SK-N-SH treated with all-trans-retinoic acid at 6 μM for 48 hours (cell line): Measurements from ENCODE around the gene SLK.

Source experiments
- ATAC-seq: fragments of 200-7000 bp; cut with Tn5 transposase; 3 replicates; pipeline ENCODE4 v1.9.1; 2020; ENCODE audit warnings: mild to moderate bottlenecking, moderate library complexity
- ARNTL ChIP-seq: fragments of 450-650 bp; formaldehyde crosslinking; IDR thresholded peaks from 2 replicates; pipeline ENCODE4 v1.5.0; 2020; ENCODE audit warnings: low read depth, mild to moderate bottlenecking, moderate library complexity, borderline replicate concordance
- BACH2 ChIP-seq: fragments of 250-450 bp; sonication (Bioruptor Pico); IDR thresholded peaks from 2 replicates; pipeline ENCODE4 v1.9.0; 2021; ENCODE audit warnings: mild to moderate bottlenecking, borderline replicate concordance
- CSRNP3 ChIP-seq: fragments of 250-450 bp; sonication (Bioruptor Pico); IDR thresholded peaks from 2 replicates; pipeline ENCODE4 v1.5.1; 2021; ENCODE audit warnings: mild to moderate bottlenecking, moderate library complexity
- GLIS3 ChIP-seq: fragments of 250-450 bp; sonication (Bioruptor Pico); IDR thresholded peaks from 2 replicates; pipeline ENCODE4 v1.5.0; 2020; ENCODE audit warnings: mild to moderate bottlenecking, moderate library complexity
- ISL1 ChIP-seq: fragments of 250-450 bp; sonication (Bioruptor Pico); IDR thresholded peaks from 2 replicates; pipeline ENCODE4 v2.1.2; 2022; ENCODE audit warnings: mild to moderate bottlenecking, moderate library complexity
- OSR1 ChIP-seq: fragments of 250-450 bp; sonication (Bioruptor Pico); IDR thresholded peaks from 2 replicates; pipeline ENCODE4 v1.8.0; 2022; ENCODE audit warnings: moderate library complexity, mild to moderate bottlenecking, inconsistent platforms
- PATZ1 ChIP-seq: fragments of 250-450 bp; sonication (Bioruptor Pico); IDR thresholded peaks from 2 replicates; pipeline ENCODE4 v1.8.0; 2020; ENCODE audit warnings: mild to moderate bottlenecking, moderate library complexity, borderline replicate concordance
- PPARA ChIP-seq: fragments of 250-450 bp; sonication (Bioruptor Pico); IDR thresholded peaks from 2 replicates; pipeline ENCODE4 v1.5.0; 2020; ENCODE audit warnings: mild to moderate bottlenecking, borderline replicate concordance
- RARB ChIP-seq: fragments of 250-450 bp; sonication (Bioruptor Pico); IDR thresholded peaks from 2 replicates; pipeline ENCODE4 v1.8.0; 2021; ENCODE audit warnings: mild to moderate bottlenecking, moderate library complexity
- SNAI2 ChIP-seq: fragments of 250-450 bp; sonication (Bioruptor Pico); IDR thresholded peaks from 2 replicates; pipeline ENCODE4 v1.5.0; 2020; ENCODE audit warnings: mild to moderate bottlenecking, moderate library complexity
- TCF4 ChIP-seq: fragments of 250-450 bp; sonication (Bioruptor Pico); IDR thresholded peaks from 2 replicates; pipeline ENCODE4 v1.8.0; 2021; ENCODE audit warnings: mild to moderate bottlenecking, moderate library complexity, borderline replicate concordance
- TOX ChIP-seq: fragments of 250-450 bp; sonication (Bioruptor Pico); IDR thresholded peaks from 2 replicates; pipeline ENCODE4 v1.8.0; 2021; ENCODE audit warnings: mild to moderate bottlenecking, moderate library complexity, borderline replicate concordance
- ZC3H10 ChIP-seq: fragments of 250-450 bp; sonication (Bioruptor Pico); IDR thresholded peaks from 2 replicates; pipeline ENCODE4 v1.5.1; 2021; ENCODE audit warnings: mild to moderate bottlenecking, moderate library complexity
- ZFP3 ChIP-seq: fragments of 250-450 bp; sonication (Bioruptor Pico); IDR thresholded peaks from 2 replicates; pipeline ENCODE4 v1.5.0; 2020; ENCODE audit warnings: mild to moderate bottlenecking, moderate library complexity
- ZFP30 ChIP-seq: fragments of 450-650 bp; formaldehyde crosslinking; IDR thresholded peaks from 2 replicates; pipeline ENCODE4 v1.5.0; 2022; ENCODE audit warnings: mild to moderate bottlenecking, moderate library complexity
- ZNF565 ChIP-seq: fragments of 450-650 bp; formaldehyde crosslinking; conservative IDR thresholded peaks from 2 replicates; pipeline ENCODE4 v1.5.0; 2020; ENCODE audit warnings: low read depth, mild to moderate bottlenecking, moderate library complexity
- ZNF70 ChIP-seq: fragments of 450-650 bp; formaldehyde crosslinking; IDR thresholded peaks from 2 replicates; pipeline ENCODE4 v1.5.0; 2020; ENCODE audit warnings: mild to moderate bottlenecking, moderate library complexity
- ZNF8 ChIP-seq: fragments of 450-650 bp; formaldehyde crosslinking; IDR thresholded peaks from 2 replicates; pipeline ENCODE4 v1.5.0; 2020; ENCODE audit warnings: mild to moderate bottlenecking, moderate library complexity
- TF ChIP-seq, protein P1 (sequence below): fragments of 250-450 bp; sonication (Bioruptor Pico); IDR thresholded peaks from 2 replicates; pipeline ENCODE4 v1.8.0; 2021; ENCODE audit warnings: low read depth, mild to moderate bottlenecking, moderate library complexity, borderline replicate concordance
- TF ChIP-seq, protein P2 (sequence below): fragments of 250-450 bp; sonication (Bioruptor Pico); IDR thresholded peaks from 2 replicates; pipeline ENCODE4 v1.5.0; 2020; ENCODE audit warnings: mild to moderate bottlenecking, moderate library complexity

Gene SLK

DNA sequence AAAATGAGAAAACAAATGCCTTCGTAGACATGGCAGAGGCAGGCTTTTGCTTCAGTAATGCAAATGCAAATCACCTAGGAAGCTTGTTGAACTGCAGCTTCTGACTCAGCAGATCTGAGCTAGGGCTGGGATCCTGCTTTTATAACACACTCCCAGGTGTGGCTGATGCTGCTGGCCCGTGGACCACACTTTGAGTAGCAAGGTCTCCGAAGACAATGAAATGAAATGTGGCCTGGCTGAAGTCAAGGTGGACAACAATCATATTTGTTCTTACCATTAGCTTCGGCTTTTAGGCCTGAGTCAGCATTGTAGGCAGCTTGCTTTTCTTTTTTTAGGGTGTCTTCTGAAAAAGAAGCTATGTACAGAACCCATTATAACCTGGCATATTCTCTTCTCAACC is 92.4 kb downstream of the SLK start:
- ATAC-seq, result no peak
- TF ChIP-seq ZFP3 (CRISPR knock-in tag) (no peak), SNAI2 (no peak), CSRNP3 (CRISPR knock-in tag) (no peak), BACH2 (no peak), TCF4 (no peak), RARB (CRISPR knock-in tag) (no peak)

- TF ChIP-seq CSRNP3 (CRISPR knock-in tag) (no peak), ZNF565 (CRISPR knock-in tag) (no peak), OSR1 (no peak), ZC3H10 (no peak), ZFP3 (CRISPR knock-in tag) (no peak)
- ATAC-seq, result no peak
Observed at GRCh38 chr10:104061196-104061595, 94.3 kb downstream of the SLK start.

GRCh38 chr10:104065748-104066147 is 98.8 kb downstream of the SLK start:
- TF ChIP-seq PPARA (CRISPR knock-in tag) (no peak), BACH2 (no peak), ZFP3 (CRISPR knock-in tag) (no peak), SNAI2 (no peak), GLIS3 (no peak), ZNF8 (CRISPR knock-in tag) (no peak), ZNF70 (CRISPR knock-in tag) (no peak), ZC3H10 (no peak), ISL1 (CRISPR knock-in tag) (no peak), TOX (CRISPR knock-in tag) (no peak), RARB (CRISPR knock-in tag) (no peak)
- no peak for ATAC-seq

DNA sequence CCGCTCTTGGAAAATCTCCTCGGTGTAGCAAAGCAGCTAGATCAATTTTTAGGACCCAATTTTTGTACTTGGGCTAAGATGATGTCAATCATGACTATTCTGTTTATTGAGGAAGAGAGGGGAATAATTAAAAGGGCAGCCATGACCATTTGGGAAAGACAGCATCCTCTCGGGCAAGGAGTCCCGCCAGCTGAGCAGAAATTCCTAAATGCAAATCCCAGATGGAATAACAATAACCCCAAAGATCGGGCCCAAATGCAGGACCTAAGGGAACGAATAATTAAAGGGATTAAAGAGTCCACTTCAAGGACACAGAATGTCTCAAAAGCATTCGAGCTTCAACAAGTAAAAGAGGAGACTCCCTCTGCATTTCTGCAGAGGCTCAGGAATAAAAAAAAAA is 100.0 kb downstream of the SLK start:
- no peak for ATAC-seq
- TF ChIP-seq ZFP3 (CRISPR knock-in tag) (no peak), PATZ1 (CRISPR knock-in tag) (no peak), SNAI2 (no peak), TOX (CRISPR knock-in tag) (no peak), GLIS3 (no peak), ZFP30 (CRISPR knock-in tag) (no peak), RARB (CRISPR knock-in tag) (no peak), OSR1 (no peak), ARNTL (CRISPR knock-in tag) (no peak)
- TF ChIP-seq, protein P1, sequence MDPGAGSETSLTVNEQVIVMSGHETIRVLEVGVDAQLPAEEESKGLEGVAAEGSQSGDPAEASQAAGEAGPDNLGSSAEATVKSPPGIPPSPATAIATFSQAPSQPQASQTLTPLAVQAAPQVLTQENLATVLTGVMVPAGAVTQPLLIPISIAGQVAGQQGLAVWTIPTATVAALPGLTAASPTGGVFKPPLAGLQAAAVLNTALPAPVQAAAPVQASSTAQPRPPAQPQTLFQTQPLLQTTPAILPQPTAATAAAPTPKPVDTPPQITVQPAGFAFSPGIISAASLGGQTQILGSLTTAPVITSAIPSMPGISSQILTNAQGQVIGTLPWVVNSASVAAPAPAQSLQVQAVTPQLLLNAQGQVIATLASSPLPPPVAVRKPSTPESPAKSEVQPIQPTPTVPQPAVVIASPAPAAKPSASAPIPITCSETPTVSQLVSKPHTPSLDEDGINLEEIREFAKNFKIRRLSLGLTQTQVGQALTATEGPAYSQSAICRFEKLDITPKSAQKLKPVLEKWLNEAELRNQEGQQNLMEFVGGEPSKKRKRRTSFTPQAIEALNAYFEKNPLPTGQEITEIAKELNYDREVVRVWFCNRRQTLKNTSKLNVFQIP (CRISPR knock-in tag), result no peak
- TF ChIP-seq, protein P2, sequence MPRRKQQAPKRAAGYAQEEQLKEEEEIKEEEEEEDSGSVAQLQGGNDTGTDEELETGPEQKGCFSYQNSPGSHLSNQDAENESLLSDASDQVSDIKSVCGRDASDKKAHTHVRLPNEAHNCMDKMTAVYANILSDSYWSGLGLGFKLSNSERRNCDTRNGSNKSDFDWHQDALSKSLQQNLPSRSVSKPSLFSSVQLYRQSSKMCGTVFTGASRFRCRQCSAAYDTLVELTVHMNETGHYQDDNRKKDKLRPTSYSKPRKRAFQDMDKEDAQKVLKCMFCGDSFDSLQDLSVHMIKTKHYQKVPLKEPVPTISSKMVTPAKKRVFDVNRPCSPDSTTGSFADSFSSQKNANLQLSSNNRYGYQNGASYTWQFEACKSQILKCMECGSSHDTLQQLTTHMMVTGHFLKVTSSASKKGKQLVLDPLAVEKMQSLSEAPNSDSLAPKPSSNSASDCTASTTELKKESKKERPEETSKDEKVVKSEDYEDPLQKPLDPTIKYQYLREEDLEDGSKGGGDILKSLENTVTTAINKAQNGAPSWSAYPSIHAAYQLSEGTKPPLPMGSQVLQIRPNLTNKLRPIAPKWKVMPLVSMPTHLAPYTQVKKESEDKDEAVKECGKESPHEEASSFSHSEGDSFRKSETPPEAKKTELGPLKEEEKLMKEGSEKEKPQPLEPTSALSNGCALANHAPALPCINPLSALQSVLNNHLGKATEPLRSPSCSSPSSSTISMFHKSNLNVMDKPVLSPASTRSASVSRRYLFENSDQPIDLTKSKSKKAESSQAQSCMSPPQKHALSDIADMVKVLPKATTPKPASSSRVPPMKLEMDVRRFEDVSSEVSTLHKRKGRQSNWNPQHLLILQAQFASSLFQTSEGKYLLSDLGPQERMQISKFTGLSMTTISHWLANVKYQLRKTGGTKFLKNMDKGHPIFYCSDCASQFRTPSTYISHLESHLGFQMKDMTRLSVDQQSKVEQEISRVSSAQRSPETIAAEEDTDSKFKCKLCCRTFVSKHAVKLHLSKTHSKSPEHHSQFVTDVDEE (CRISPR knock-in tag), result no peak
